HG02798 (cell line): Measurements from ENCODE around the gene KAT14.
"Not testable (repeated sequence)": the region's sequence is repeated elsewhere in the genome, so short reads cannot be mapped to it uniquely, and the experiment has no call there.

Experiments
- ATAC-seq: cut with Tn5 transposase; IDR thresholded peaks from one replicate; pipeline ENCODE4 v1.9.1; 2021; ENCODE audit warnings: mild to moderate bottlenecking; ENCODE audit not compliant: unreplicated experiment, poor library complexity

KAT14 gene

GRCh38 chr20:18137412-18138265 lies at the start of gene KAT14, which contains the start of gene PET117:
KAT14 (plus strand) TSS chr20:18137863; CDS start chr20:18142661, 4,798 bp downstream.
PET117 (plus strand) TSS chr20:18137863; CDS start chr20:18137956, 93 bp downstream.
- peak; percentile 90 for ATAC-seq

GRCh38 chr20:18088298-18088697 lies 49.4 kb upstream of the KAT14 start:
- not testable (repeated sequence) for ATAC-seq

GRCh38 chr20:18088841-18089240 lies 48.8 kb upstream of the KAT14 start:
- not testable (repeated sequence) for ATAC-seq

- ATAC-seq = no peak
These were observed 47.6 kb upstream of the KAT14 start for GRCh38 chr20:18090044-18090443.

GRCh38 chr20:18090477-18090876 lies 47.2 kb upstream of the KAT14 start:
- no peak for ATAC-seq

GRCh38 chr20:18091623-18092022 lies 46.0 kb upstream of the KAT14 start:
- ATAC-seq = no peak

- ATAC-seq = no peak
These were observed 44.8 kb upstream of the KAT14 start for GRCh38 chr20:18092890-18093289.

GRCh38 chr20:18093388-18093787 lies 44.3 kb upstream of the KAT14 start:
- ATAC-seq = no peak

GRCh38 chr20:18094191-18094590 lies 43.5 kb upstream of the KAT14 start:
- ATAC-seq = no peak

- not testable (repeated sequence) for ATAC-seq
These were observed 37.1 kb upstream of the KAT14 start for GRCh38 chr20:18100569-18100968.

- ATAC-seq = no peak
These were observed 36.4 kb upstream of the KAT14 start for GRCh38 chr20:18101125-18101810.

GRCh38 chr20:18103497-18103896 lies 34.2 kb upstream of the KAT14 start:
- no peak for ATAC-seq

- no peak for ATAC-seq
These were observed 29.3 kb upstream of the KAT14 start for GRCh38 chr20:18108326-18108725.

- not testable (repeated sequence) for ATAC-seq
These were observed 9.1 kb upstream of the KAT14 start for GRCh38 chr20:18128574-18128973.

GRCh38 chr20:18132663-18133062 lies 5.0 kb upstream of the KAT14 start:
- no peak for ATAC-seq

- no peak for ATAC-seq
These were observed 3.7 kb upstream of the KAT14 start for GRCh38 chr20:18133962-18134361.

GRCh38 chr20:18138266-18138582 lies 561 bp downstream of the KAT14 start:
- no peak for ATAC-seq

- ATAC-seq = no peak
These were observed 1.2 kb downstream of the KAT14 start for GRCh38 chr20:18138639-18139583.

- ATAC-seq = no peak
These were observed 2.2 kb downstream of the KAT14 start for GRCh38 chr20:18139832-18140231.

GRCh38 chr20:18144541-18145099 lies 7.0 kb downstream of the KAT14 start:
- ATAC-seq = no peak
